HFFc6 (cell line): Measurements from ENCODE around the gene SYT7. TPM values are rescaled to one million over a fixed set of nuclear protein-coding genes. Genes with fewer than 3 reads are reported as not detected.

Source experiments
- DNase-seq: peaks from one replicate; pipeline ENCODE4 v3.0.0-alpha.2; 2018
- H3K27ac Mint-ChIP-seq: 2 replicates; pipeline ENCODE4 v1.8.0; 2020; ENCODE audit warnings: mild to moderate bottlenecking, mixed read lengths
- H3K27me3 Mint-ChIP-seq: 2 replicates; pipeline ENCODE4 v1.8.0; 2021; ENCODE audit warnings: mild to moderate bottlenecking, moderate library complexity, mixed read lengths; ENCODE audit not compliant: insufficient read depth
- H3K36me3 Mint-ChIP-seq: 2 replicates; pipeline ENCODE4 v1.8.0; 2021; ENCODE audit warnings: low read depth, mixed read lengths
- H3K4me1 Mint-ChIP-seq: 2 replicates; pipeline ENCODE4 v1.8.0; 2020; ENCODE audit warnings: low read depth, mixed read lengths
- H3K4me3 Mint-ChIP-seq: 2 replicates; pipeline ENCODE4 v1.8.0; 2020; ENCODE audit warnings: mild to moderate bottlenecking, moderate library complexity, mixed read lengths
- H3K9me3 Mint-ChIP-seq: 2 replicates; pipeline ENCODE4 v1.8.0; 2020; ENCODE audit warnings: mild to moderate bottlenecking, mixed read lengths
- total RNA-seq, 6 experiments: library from RNA; stranded (reverse); fragmentation: NEBNext Ultra II Directional; extraction: Animal tissue kit (Norgen Biotek cat#: 25700); gene quantifications; 2 replicates in 1 of 6; 3 replicates in 5 of 6; pipeline ENCODE4 v1.2.3, GENCODE V29; 2021
- TF ChIP-seq, protein P1 (sequence below): fragments of 200-600 bp; sonication (generic); IDR thresholded peaks from 2 replicates; pipeline ENCODE4 v1.5.0; 2021; ENCODE audit warnings: antibody characterized with exemption, mild to moderate bottlenecking

SYT7 gene
- total RNA-seq, 6 experiments from 2014 or later: 0.05 to 0.21 (median 0.11) TPM; not detected in 3

DNA sequence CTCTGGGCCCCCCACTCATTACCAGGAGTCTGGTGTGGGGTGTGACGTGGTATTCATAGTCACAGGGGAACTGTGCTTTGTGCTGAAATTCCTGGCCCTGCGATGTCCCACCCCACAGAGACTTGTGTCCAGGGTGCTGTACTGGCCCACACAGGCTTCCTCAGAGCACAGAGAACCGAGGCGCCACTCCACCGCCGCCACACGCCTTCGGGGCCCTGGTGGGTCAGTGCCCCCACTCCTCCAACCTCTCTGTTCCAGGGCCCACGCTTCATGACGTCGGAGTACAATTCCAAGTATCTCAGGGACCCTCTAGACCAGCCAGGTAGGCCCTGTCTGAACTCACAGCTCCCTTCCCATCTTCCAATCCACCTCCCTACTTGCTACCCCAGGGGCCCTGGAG lies 95.8 kb downstream of the SYT7 start:
- no peaks in the 10 kb centered on the region for H3K9me3 Mint-ChIP-seq
- H3K36me3 Mint-ChIP-seq: no peaks in the 10 kb centered on the region
- DNase-seq: no peak
- no peak overlapping the region for H3K4me3 Mint-ChIP-seq
- H3K27me3 Mint-ChIP-seq: peaks cover 12% of the 10 kb centered on the region
- H3K27ac Mint-ChIP-seq: no peak overlapping the region
- TF ChIP-seq, protein P1, sequence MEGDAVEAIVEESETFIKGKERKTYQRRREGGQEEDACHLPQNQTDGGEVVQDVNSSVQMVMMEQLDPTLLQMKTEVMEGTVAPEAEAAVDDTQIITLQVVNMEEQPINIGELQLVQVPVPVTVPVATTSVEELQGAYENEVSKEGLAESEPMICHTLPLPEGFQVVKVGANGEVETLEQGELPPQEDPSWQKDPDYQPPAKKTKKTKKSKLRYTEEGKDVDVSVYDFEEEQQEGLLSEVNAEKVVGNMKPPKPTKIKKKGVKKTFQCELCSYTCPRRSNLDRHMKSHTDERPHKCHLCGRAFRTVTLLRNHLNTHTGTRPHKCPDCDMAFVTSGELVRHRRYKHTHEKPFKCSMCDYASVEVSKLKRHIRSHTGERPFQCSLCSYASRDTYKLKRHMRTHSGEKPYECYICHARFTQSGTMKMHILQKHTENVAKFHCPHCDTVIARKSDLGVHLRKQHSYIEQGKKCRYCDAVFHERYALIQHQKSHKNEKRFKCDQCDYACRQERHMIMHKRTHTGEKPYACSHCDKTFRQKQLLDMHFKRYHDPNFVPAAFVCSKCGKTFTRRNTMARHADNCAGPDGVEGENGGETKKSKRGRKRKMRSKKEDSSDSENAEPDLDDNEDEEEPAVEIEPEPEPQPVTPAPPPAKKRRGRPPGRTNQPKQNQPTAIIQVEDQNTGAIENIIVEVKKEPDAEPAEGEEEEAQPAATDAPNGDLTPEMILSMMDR: no peak
- peaks cover 3% of the 10 kb centered on the region for H3K4me1 Mint-ChIP-seq

DNA sequence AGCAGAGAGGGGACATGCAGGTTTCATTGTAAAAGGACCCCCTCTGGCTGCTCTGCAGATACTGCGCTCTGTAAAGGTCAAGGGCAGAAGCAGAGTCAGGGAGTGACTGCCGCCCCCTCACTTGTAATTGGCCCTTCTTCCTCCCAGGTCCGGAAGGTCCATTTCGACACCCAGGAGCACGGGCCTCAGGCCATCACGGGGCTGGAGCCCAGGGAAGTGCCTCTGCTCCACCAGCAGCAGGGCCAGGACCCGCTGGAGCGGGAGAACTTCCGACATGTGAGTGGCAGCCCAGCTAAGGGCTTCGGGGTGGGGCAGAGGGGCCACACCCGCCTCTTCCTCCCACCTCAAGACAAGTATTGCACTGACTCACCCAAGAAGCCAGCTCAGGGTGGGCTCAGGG lies 96.3 kb downstream of the SYT7 start:
- Mint-ChIP-seq H3K4me3 (no peak overlapping the region), H3K4me1 (no peaks in the 10 kb centered on the region)

DNA sequence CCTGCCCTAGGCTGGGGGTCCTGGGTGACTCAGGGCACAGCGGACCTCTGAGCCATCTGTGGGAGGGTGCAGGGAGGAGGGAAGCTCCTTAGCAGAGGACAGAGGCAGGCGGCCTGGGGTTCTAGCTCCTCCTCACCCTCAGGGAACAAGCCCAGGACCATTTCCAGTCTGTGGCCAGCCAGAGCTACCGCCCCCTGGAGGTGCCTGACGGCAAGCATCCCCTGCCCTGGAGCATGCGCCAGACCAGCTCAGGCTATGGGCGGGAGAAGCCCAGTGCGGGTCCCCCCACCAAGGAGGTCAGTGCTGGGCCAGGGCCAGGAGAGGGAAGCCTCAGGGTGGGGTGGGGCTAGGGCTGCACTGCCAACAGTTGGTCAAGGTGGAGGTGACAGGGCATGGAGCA lies 98.4 kb downstream of the SYT7 start:
- H3K27me3 Mint-ChIP-seq: peaks cover 20% of the 10 kb centered on the region
- H3K4me3 Mint-ChIP-seq: no peak overlapping the region
- no peak overlapping the region for H3K27ac Mint-ChIP-seq
- no peaks in the 10 kb centered on the region for H3K36me3 Mint-ChIP-seq
- H3K9me3 Mint-ChIP-seq: no peaks in the 10 kb centered on the region
- no peaks in the 10 kb centered on the region for H3K4me1 Mint-ChIP-seq
- TF ChIP-seq, protein P1: peak; percentile 80
- DNase-seq: peak; percentile 22

More for the DNA sequence above, 96.3 kb downstream of the SYT7 start:
- Mint-ChIP-seq H3K36me3 (no peaks in the 10 kb centered on the region), H3K9me3 (no peaks in the 10 kb centered on the region), H3K27ac (no peak overlapping the region), H3K27me3 (peaks cover 15% of the 10 kb centered on the region)
- DNase-seq: no peak
- TF ChIP-seq, protein P1: no peak

DNA sequence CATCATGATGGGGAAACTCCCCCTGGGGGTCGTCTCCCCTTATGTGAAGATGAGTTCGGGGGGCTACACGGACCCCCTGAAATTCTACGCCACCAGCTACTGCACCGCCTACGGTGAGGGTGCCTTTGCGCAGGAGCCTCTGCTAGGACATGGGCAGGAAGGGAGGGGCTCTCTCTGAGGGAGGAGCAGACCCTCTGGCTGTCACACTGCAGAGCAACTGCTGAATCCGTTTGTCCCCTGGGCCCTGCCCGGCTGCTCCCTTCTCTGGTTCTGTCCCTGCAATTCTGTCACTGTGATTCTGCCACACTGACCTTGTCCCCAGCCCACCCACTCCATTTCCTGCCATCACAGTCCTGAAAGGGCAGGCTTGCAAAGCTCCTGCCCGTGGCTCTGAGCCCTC lies 99.1 kb downstream of the SYT7 start:
- no peaks in the 10 kb centered on the region for H3K36me3 Mint-ChIP-seq

GRCh38 chr11:61480994-61481335 lies 99.9 kb downstream of the SYT7 start:
- Mint-ChIP-seq H3K36me3 (no peaks in the 10 kb centered on the region), H3K27ac (no peak overlapping the region), H3K4me1 (no peaks in the 10 kb centered on the region), H3K4me3 (no peak overlapping the region), H3K9me3 (no peaks in the 10 kb centered on the region), H3K27me3 (peaks cover 18% of the 10 kb centered on the region)
- TF ChIP-seq, protein P1: no peak
- DNase-seq: no peak

More for the DNA sequence above, 99.1 kb downstream of the SYT7 start:
- H3K27ac Mint-ChIP-seq: no peak overlapping the region
- TF ChIP-seq, protein P1: no peak
- no peaks in the 10 kb centered on the region for H3K9me3 Mint-ChIP-seq
- no peak overlapping the region for H3K4me3 Mint-ChIP-seq
- DNase-seq: no peak
- peaks cover 20% of the 10 kb centered on the region for H3K27me3 Mint-ChIP-seq
- H3K4me1 Mint-ChIP-seq: no peaks in the 10 kb centered on the region
